K562 (cell line): ENCODE results near the gene GPR15. TPM values are rescaled to one million over a fixed set of nuclear protein-coding genes. Genes with fewer than 3 reads are reported as not detected.

Experiments used
- ATAC-seq: fragments of 200-7000 bp; cut with Tn5 transposase; 3 replicates; pipeline ENCODE4 v1.9.1; 2020; ENCODE audit warnings: moderate library complexity
- BruUV-seq: library from RNA; stranded (reverse); fragments of 400-500 nt; replicated peaks from 2 replicates; lab custom pipeline; 2021; lab: Mats Ljungman, UMichigan
- CTCF ChIA-PET: fragments of 300-600 bp; formaldehyde crosslinking; extraction: SDS; loops from one replicate; lab custom pipeline; 2021; ENCODE audit warnings: low intra/inter-chr PET ratio; lab: Yijun Ruan, JAX
- POLR2A ChIA-PET: fragments of 300-600, 350-650 bp; sonication (Branson Sonifier 250); formaldehyde crosslinking; extraction: SDS; loops from one replicate; lab custom pipeline; 2021; ENCODE audit warnings: antibody characterized with exemption, inconsistent platforms; lab: Yijun Ruan, JAX
- DNase-seq, 4 experiments: peaks; one replicate each; pipeline versions ENCODE4 v3.0.0 to v3.0.0-alpha.2; 2011 to 2018; ENCODE audit warnings: low spot score in 3 of 4, mixed read lengths in 3 of 4; ENCODE audit errors: extremely low read depth in 1 of 4
- FAIRE-seq: peaks from 2 replicates; lab custom pipeline; 2011; peaks lifted over from hg19 to GRCh38; lab: Jason Lieb, UNC
- H2AFZ ChIP-seq: 2 replicates; pipeline ENCODE4 v1.6.0; 2011; ENCODE audit warnings: low read depth, low read length, control low read depth, inconsistent platforms
- H3K27ac ChIP-seq: fragments of 200-600 bp; 3 replicates; pipeline ENCODE4 v1.8.0; 2011; ENCODE audit warnings: low read depth, mild to moderate bottlenecking, control low read depth, inconsistent platforms, low read length, moderate library complexity, mixed read lengths; ENCODE audit errors: extremely low read depth
- H3K27me3 ChIP-seq, 2 experiments: fragments of 300-600 bp in 1 of 2; 2 replicates in 1 of 2; 3 replicates in 1 of 2; pipeline versions ENCODE4 v1.6.0 to v1.8.0; 2011; ENCODE audit warnings: inconsistent platforms in 2 of 2, low read length in 2 of 2, mild to moderate bottlenecking in 1 of 2, mixed read lengths in 1 of 2, moderate library complexity in 1 of 2; ENCODE audit not compliant: control insufficient read depth in 2 of 2, insufficient read depth in 2 of 2
- H3K36me3 ChIP-seq: fragments of 300-600 bp; 3 replicates; pipeline ENCODE4 v1.8.0; 2011; ENCODE audit warnings: mild to moderate bottlenecking, low read length, inconsistent platforms; ENCODE audit not compliant: control insufficient read depth, insufficient read depth
- H3K4me1 ChIP-seq, 2 experiments: fragments of 200-600 bp in 1 of 2; replicated peaks in 1 of 2; 2 replicates in 1 of 2; 3 replicates in 1 of 2; pipeline versions ENCODE4 v1.5.1 to v1.8.0; 2011; ENCODE audit warnings: inconsistent platforms in 2 of 2, low read length in 2 of 2, mild to moderate bottlenecking in 1 of 2, mixed read lengths in 1 of 2, moderate library complexity in 1 of 2; ENCODE audit not compliant: control insufficient read depth in 2 of 2, insufficient read depth in 2 of 2
- H3K4me2 ChIP-seq: 2 replicates; pipeline ENCODE4 v1.6.1; 2011; ENCODE audit warnings: low read length, control low read depth, inconsistent platforms, mixed read lengths; ENCODE audit not compliant: insufficient read depth
- H3K4me3 ChIP-seq: fragments of 200-600 bp; sonication (generic), shearing (Covaris generic); 2 replicates; pipeline ENCODE4 v1.5.1; 2016; ENCODE audit warnings: control low read depth, inconsistent platforms
- H3K79me2 ChIP-seq: fragments of 200-600 bp; 3 replicates; pipeline ENCODE4 v1.8.0; 2011; ENCODE audit warnings: low read length, inconsistent platforms; ENCODE audit not compliant: control insufficient read depth, insufficient read depth
- H3K9ac ChIP-seq, 2 experiments: 2 replicates each; pipeline versions ENCODE4 v1.6.0 to v1.6.1; 2011; ENCODE audit warnings: low read depth in 2 of 2, low read length in 2 of 2, control low read depth in 1 of 2, inconsistent platforms in 1 of 2, mild to moderate bottlenecking in 1 of 2, mixed read lengths in 1 of 2; ENCODE audit not compliant: insufficient read depth in 1 of 2
- H3K9me1 ChIP-seq: one replicate; pipeline ENCODE4 v1.6.0; 2011; ENCODE audit warnings: inconsistent platforms, mild to moderate bottlenecking, low read length, moderate library complexity; ENCODE audit not compliant: control insufficient read depth, insufficient read depth
- H3K9me3 ChIP-seq: replicated peaks from 2 replicates; pipeline ENCODE4 v1.5.1; 2011; ENCODE audit warnings: low read depth, low read length, inconsistent platforms; ENCODE audit not compliant: control insufficient read depth, insufficient read depth
- H4K20me1 ChIP-seq: replicated peaks from 2 replicates; pipeline ENCODE4 v1.6.1; 2011; ENCODE audit warnings: low read length, inconsistent platforms, mixed read lengths; ENCODE audit not compliant: control insufficient read depth, insufficient read depth
- ARHGAP35 ChIP-seq: fragments of 450-650 bp; IDR thresholded peaks from 2 replicates; pipeline ENCODE4 v1.6.1; 2018; ENCODE audit not compliant: partially characterized antibody
- ARID2 ChIP-seq: fragments of 450-650 bp; IDR thresholded peaks from 2 replicates; pipeline ENCODE4 v1.6.1; 2017; ENCODE audit warnings: antibody characterized with exemption, mild to moderate bottlenecking
- ARID3A ChIP-seq: IDR thresholded peaks from 2 replicates; pipeline ENCODE4 v1.6.1; 2012; ENCODE audit warnings: low read depth, low read length, improper control_type of control experiment, borderline replicate concordance
- DMBX1 ChIP-seq: fragments of 250-450 bp; sonication (Bioruptor Pico); IDR thresholded peaks from 2 replicates; pipeline ENCODE4 v1.8.0; 2022; ENCODE audit warnings: inconsistent platforms, mild to moderate bottlenecking, moderate library complexity, borderline replicate concordance
- E2F3 ChIP-seq: fragments of 250-450 bp; sonication (Bioruptor Pico); IDR thresholded peaks from 2 replicates; pipeline ENCODE4 v1.4.0; 2020; ENCODE audit warnings: mild to moderate bottlenecking
- HEY1 ChIP-seq: fragments of 250-450 bp; sonication (Bioruptor Pico); IDR thresholded peaks from 2 replicates; pipeline ENCODE4 v1.5.0; 2020; ENCODE audit warnings: mild to moderate bottlenecking, moderate library complexity, borderline replicate concordance
- HSF4 ChIP-seq: fragments of 250-450 bp; sonication (Bioruptor Pico); IDR thresholded peaks from 2 replicates; pipeline ENCODE4 v2.1.2; 2022; ENCODE audit warnings: mild to moderate bottlenecking, moderate library complexity, borderline replicate concordance
- ID3 ChIP-seq, 2 experiments: fragments of 250-450 bp in 1 of 2; fragments of 450-650 bp in 1 of 2; sonication (Bioruptor Pico) in 1 of 2; IDR thresholded peaks; 2 replicates each; pipeline versions ENCODE4 v1.6.1 to v1.8.0; 2016 to 2021; ENCODE audit warnings: mild to moderate bottlenecking in 2 of 2, moderate library complexity in 2 of 2, missing compliant biosample characterization in 1 of 2, missing genetic modification characterization in 1 of 2
- PTRF ChIP-seq: fragments of 450-650 bp; IDR thresholded peaks from 2 replicates; pipeline ENCODE4 v1.6.1; 2016; ENCODE audit warnings: mild to moderate bottlenecking, missing genetic modification characterization, missing compliant biosample characterization
- SNRNP70 ChIP-seq: fragments of 200-400 bp; formaldehyde crosslinking; optimal IDR thresholded peaks from 2 replicates; pipeline ENCODE3; 2017; ENCODE audit warnings: low read depth, low read length
- TBP ChIP-seq: optimal IDR thresholded peaks from 2 replicates; pipeline ENCODE3; 2011; ENCODE audit warnings: low read depth, low read length, improper control_type of control experiment
- ZNF277 ChIP-seq: fragments of 250-450 bp; sonication (Bioruptor Pico); IDR thresholded peaks from 2 replicates; pipeline ENCODE4 v1.8.0; 2022; ENCODE audit warnings: inconsistent platforms, mild to moderate bottlenecking, moderate library complexity, borderline replicate concordance
- WGBS: fragments of 100-300 bp; shearing (Covaris generic); methylation state at CpG from one replicate; pipeline ENCODE4 v1.1.6; 2016; ENCODE audit warnings: low coverage, mixed read lengths; ENCODE audit not compliant: insufficient coverage; ENCODE audit errors: missing lambda C conversion rate; 5-methylcytosine and 5-hydroxymethylcytosine counted together
- in situ Hi-C: fragments of 300-500 bp; cut with MboI; formaldehyde crosslinking; loops from 4 replicates; pipeline ENCODE4 v1.15.0; 2018; ENCODE audit warnings: inconsistent platforms, mixed read lengths
- intact Hi-C: fragments of 100-400 bp; cut with micrococcal nuclease; formaldehyde crosslinking; loops from 2 replicates; pipeline ENCODE4 v1.14.2; 2022
- polyA plus RNA-seq, 8 experiments: library from polyadenylated mRNA; depleted of rRNA in 4 of 8; stranded (reverse) in 5 of 8; unstranded in 3 of 8; fragments of >200 nt; fragmentation: Nextera tagmentation in 2 of 8; fragmentation: Illumina TruSeq in 1 of 8; extraction: Ambion mirVana in 2 of 8; extraction: Trizol in 1 of 8; gene quantifications; 2 replicates each; pipeline versions ENCODE4 v1.2.1 to v1.2.3, GENCODE V29; 2011 to 2014; ENCODE audit warnings: inconsistent platforms in 1 of 8, missing spikeins in 1 of 8
- total RNA-seq, 7 experiments: library from RNA; depleted of rRNA in 6 of 7; stranded (reverse); fragments of >200 nt in 6 of 7; fragmentation: Illumina TruSeq in 2 of 7; extraction: Trizol in 2 of 7; gene quantifications; 2 replicates each; pipeline versions ENCODE4 v1.2.1 to v1.2.3, GENCODE V29; 2011 to 2021; ENCODE audit warnings: low replicate concordance in 1 of 7

The GPR15 gene
- total and polyA plus RNA-seq, 9 of the 15 experiments (the other 6 are each of a cell fraction or from before 2014, with no cell fraction given), result 0.13 TPM; not detected in 8

DNA sequence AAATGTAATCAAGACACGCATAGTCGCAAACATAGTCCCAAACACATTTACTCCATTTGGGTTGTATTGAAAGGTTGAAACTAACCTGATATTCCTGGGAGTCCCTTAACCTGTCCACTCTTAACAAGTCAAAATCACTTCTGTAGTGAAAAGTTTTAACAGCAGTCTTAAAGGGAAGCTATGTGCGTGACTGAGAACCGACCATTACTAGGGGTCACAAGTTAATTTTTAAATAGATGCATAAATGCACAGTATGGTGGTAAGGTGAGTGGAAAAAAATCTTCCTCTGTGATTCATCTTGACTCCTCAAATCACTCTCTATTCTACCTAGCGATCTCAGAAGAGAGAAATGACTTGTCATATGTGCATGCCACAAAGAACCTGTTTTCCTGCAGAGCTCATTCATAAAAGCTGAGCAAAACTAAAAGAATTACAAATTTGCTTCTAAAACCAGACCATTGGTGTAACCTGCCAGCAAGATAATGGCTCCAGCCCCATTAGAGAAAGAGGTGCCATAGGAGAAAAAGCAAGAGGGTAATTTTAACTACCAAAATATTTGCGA lies 4.8 kb downstream of the GPR15 start:
- FAIRE-seq (no peak), ATAC-seq (no peak), DNase-seq (no peak)
- no peak overlapping the region for H3K27ac ChIP-seq
- no peaks in the 10 kb centered on the region for H3K79me2 ChIP-seq
- no peaks in the 10 kb centered on the region for H3K27me3 ChIP-seq
- BruUV-seq, result no TSS peak
- peak overlapping the region; percentile 40; the same call in 1 of the 2 replicates for H2AFZ ChIP-seq
- peaks cover 5 to 6% of the 10 kb centered on the region in 2 experiments; a peak in 3 of 5 replicates for H3K4me1 ChIP-seq
- intact Hi-C loops (no loop called here), in situ Hi-C loops (no loop called here)
- H3K9me1 ChIP-seq, result no peaks in the 10 kb centered on the region
- H3K9ac ChIP-seq, result no peak overlapping the region
- no peaks in the 10 kb centered on the region for H3K36me3 ChIP-seq
- POLR2A ChIA-PET, result interaction anchor here (0.5 to 1.3 kb wide), 2 partner anchors 9 to 57 kb away, joined by 3 read pairs; partner anchors contain the start of gene CPOX
- no peaks in the 10 kb centered on the region for H3K9me3 ChIP-seq
- no peak overlapping the region for H3K4me3 ChIP-seq
- TF ChIP-seq ARID3A (no peak), DMBX1 (CRISPR knock-in tag) (no peak)
- TF ChIP-seq, all 486 proteins: peak for 0
- CTCF ChIA-PET, result no interaction called here
- H3K4me2 ChIP-seq, result no peak overlapping the region
- WGBS, result 86% methylated on average over 6 of the region's 6 CpGs
- H4K20me1 ChIP-seq, result no peaks in the 10 kb centered on the region

- Histone ChIP-seq H3K9ac (no peak overlapping the region), H3K79me2 (no peaks in the 10 kb centered on the region), H3K36me3 (no peaks in the 10 kb centered on the region), H3K27ac (no peak overlapping the region), H4K20me1 (no peaks in the 10 kb centered on the region), H3K4me3 (no peak overlapping the region), H3K9me3 (no peaks in the 10 kb centered on the region), H3K4me2 (no peak overlapping the region), H2AFZ (no peak overlapping the region), H3K9me1 (no peaks in the 10 kb centered on the region), H3K4me1 (no peaks in the 10 kb centered on the region; a peak in 1 of 5 replicates), H3K27me3 (no peaks in the 10 kb centered on the region)
- ATAC-seq, result no peak
- no TSS peak for BruUV-seq
- intact Hi-C loops (no loop called here), in situ Hi-C loops (no loop called here)
- DNase-seq, result no peak
- ChIA-PET POLR2A (no interaction called here), CTCF (no interaction called here)
- WGBS, result 53% methylated on average over 3 of the region's 3 CpGs
- no peak for FAIRE-seq
- no peak for TF ChIP-seq TBP
- no peak for TF ChIP-seq E2F3 (CRISPR knock-in tag)
- no peak for TF ChIP-seq ARHGAP35
- no peak for TF ChIP-seq ARID2
- no peak for TF ChIP-seq ID3 (CRISPR knock-in tag; IDR thresholded peaks at IDR 0.05)
- no peak for TF ChIP-seq ID3 (tag; IDR thresholded peaks at IDR 0.05)
- no peak for TF ChIP-seq PTRF
- no peak for TF ChIP-seq SNRNP70
- TF ChIP-seq ZNF277 (CRISPR knock-in tag), result no peak
- no peak for TF ChIP-seq HSF4 (CRISPR knock-in tag)
- TF ChIP-seq HEY1 (CRISPR knock-in tag), result no peak
These were observed 8.6 kb downstream of the GPR15 start for GRCh38 chr3:98540346-98540745.
